Suprapubic skin (tissue), 4 donors: ENCODE measurements around the gene GALNT2.

Experiments
- CTCF ChIP-seq, 2 donors: fragments of 200-600 bp in 1 of 2; fragments of 450-650 bp in 1 of 2; sonication (generic) in 1 of 2; IDR thresholded peaks; one replicate each; pipeline ENCODE4 v1.5.1; 2016 to 2019; ENCODE audit warnings: antibody characterized with exemption in 2 of 2, mild to moderate bottlenecking in 1 of 2, moderate library complexity in 1 of 2
- EP300 ChIP-seq: sonication (generic); formaldehyde crosslinking; IDR thresholded peaks from one replicate; pipeline ENCODE4 v1.6.1; 2017; ENCODE audit warnings: antibody characterized with exemption
- POLR2A ChIP-seq, 2 donors: fragments of 450-650 bp; IDR thresholded peaks; one replicate each; pipeline ENCODE4 v1.6.1; 2017; ENCODE audit warnings: antibody characterized with exemption in 2 of 2, mild to moderate bottlenecking in 2 of 2, moderate library complexity in 2 of 2
- POLR2AphosphoS5 ChIP-seq, 3 donors: sonication (generic); formaldehyde crosslinking; IDR thresholded peaks; one replicate each; pipeline ENCODE4 v1.6.1; 2017; ENCODE audit warnings: antibody characterized with exemption in 3 of 3

- TF ChIP-seq CTCF (IDR thresholded peaks at IDR 0.05) (no peak), POLR2AphosphoS5 (IDR thresholded peaks at IDR 0.05) (peak in 2 of 3 donors; percentile 80 to 92), POLR2A (IDR thresholded peaks at IDR 0.05) (no peak), EP300 (peak; percentile 75)
Observed at GRCh38 chr1:230104395-230105244, 37.6 kb downstream of the GALNT2 start.
